PFSK-1 (cell line): ENCODE measurements around the gene CPT1B.

ENCODE experiments used
- POLR2AphosphoS5 ChIP-seq: IDR thresholded peaks from 2 replicates; pipeline ENCODE4 v1.6.1; 2012; ENCODE audit warnings: low read depth, mild to moderate bottlenecking, control low read depth, low read length, moderate library complexity
- REST ChIP-seq, 2 experiments: IDR thresholded peaks; 2 replicates each; pipeline versions ENCODE4 v1.6.1 to v1.8.0; 2011 to 2012; ENCODE audit warnings: low read depth in 2 of 2, low read length in 2 of 2, control low read depth in 1 of 2, inconsistent platforms in 1 of 2, mild to moderate bottlenecking in 1 of 2, moderate library complexity in 1 of 2; ENCODE audit not compliant: insufficient read depth in 1 of 2
- SIN3A ChIP-seq: IDR thresholded peaks from 2 replicates; pipeline ENCODE4 v1.6.1; 2012; ENCODE audit warnings: mild to moderate bottlenecking, low read length, moderate library complexity, borderline replicate concordance; ENCODE audit not compliant: insufficient read depth
- TAF1 ChIP-seq: IDR thresholded peaks from 2 replicates; pipeline ENCODE4 v1.6.1; 2012; ENCODE audit warnings: low read length, control low read depth, borderline replicate concordance; ENCODE audit not compliant: insufficient read depth

DNA sequence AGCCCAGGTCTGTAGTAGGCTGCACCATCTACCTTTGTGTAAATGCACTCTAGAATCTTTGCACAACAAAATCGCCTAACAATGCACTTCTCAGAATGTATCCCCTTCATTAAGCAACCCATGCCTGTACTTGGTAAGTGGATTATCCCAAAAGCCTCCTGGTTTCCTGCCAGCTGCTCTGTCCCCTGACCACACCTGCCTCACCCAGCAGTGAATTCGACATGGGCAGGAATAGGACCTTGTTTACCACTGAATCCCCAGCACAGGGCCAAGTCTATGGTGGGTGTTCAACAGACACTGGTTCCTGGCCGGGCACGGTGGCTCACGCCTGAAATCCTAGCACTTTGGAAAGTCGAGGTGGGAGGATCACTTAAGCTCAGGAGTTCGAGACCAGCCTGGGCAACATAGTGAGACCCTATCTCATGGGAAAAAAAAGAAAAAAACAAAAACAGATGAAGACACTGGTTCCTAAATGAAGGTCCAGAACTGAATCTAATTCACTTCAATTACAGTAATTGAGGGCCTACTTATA lies 10.4 kb downstream of the CPT1B start:
- TF ChIP-seq TAF1 (no peak), POLR2AphosphoS5 (no peak), REST (IDR thresholded peaks at IDR 0.05; ENCODE audit: insufficient read depth in 1 of 2, low read depth in 2 of 2, low read length in 2 of 2) (no peak), SIN3A (no peak)
